HepG2 (cell line): ENCODE results near the gene PLEKHH3. TPM values are rescaled to one million over a fixed set of nuclear protein-coding genes. Genes with fewer than 3 reads are reported as not detected.

Source experiments
- ATRX ChIP-seq: sonication (generic); formaldehyde crosslinking; IDR thresholded peaks from 2 replicates; pipeline ENCODE4 v1.4.0; 2020; ENCODE audit warnings: missing genetic modification reagents, borderline replicate concordance
- FOXP1 ChIP-seq, 2 experiments: fragments of 450-650 bp in 1 of 2; IDR thresholded peaks; 2 replicates each; pipeline ENCODE4 v1.6.1; 2017 to 2018; ENCODE audit warnings: antibody characterized with exemption in 1 of 2
- KLF12 ChIP-seq: sonication (generic); formaldehyde crosslinking; IDR thresholded peaks from 2 replicates; pipeline ENCODE4 v1.4.0; 2020; ENCODE audit warnings: missing genetic modification reagents, borderline replicate concordance
- MAZ ChIP-seq, 2 experiments: sonication (generic) in 1 of 2; formaldehyde crosslinking in 1 of 2; IDR thresholded peaks; 2 replicates each; pipeline versions ENCODE4 v1.5.0 to v1.6.1; 2012 to 2020; ENCODE audit warnings: low read depth in 2 of 2, mild to moderate bottlenecking in 2 of 2, borderline replicate concordance in 1 of 2, improper control_type of control experiment in 1 of 2, low read length in 1 of 2, missing genetic modification reagents in 1 of 2, moderate library complexity in 1 of 2
- MTERF4 ChIP-seq: sonication (generic); formaldehyde crosslinking; IDR thresholded peaks from 2 replicates; pipeline ENCODE4 v1.8.0; 2023; ENCODE audit warnings: mild to moderate bottlenecking, missing genetic modification reagents
- ZNF234 ChIP-seq: sonication (generic); formaldehyde crosslinking; conservative IDR thresholded peaks from 2 replicates; pipeline ENCODE4 v1.5.1; 2020; ENCODE audit warnings: mild to moderate bottlenecking, missing genetic modification reagents
- ZNF33B ChIP-seq: sonication (generic); formaldehyde crosslinking; IDR thresholded peaks from 2 replicates; pipeline ENCODE4 v1.5.1; 2020; ENCODE audit warnings: mild to moderate bottlenecking, missing genetic modification reagents
- ZNF639 ChIP-seq: conservative IDR thresholded peaks from 2 replicates; pipeline ENCODE4 v1.6.1; 2018; ENCODE audit warnings: missing genetic modification reagents
- ZNF766 ChIP-seq: sonication (generic); formaldehyde crosslinking; IDR thresholded peaks from 2 replicates; pipeline ENCODE4 v1.5.0; 2020; ENCODE audit warnings: missing genetic modification reagents, borderline replicate concordance
- ZXDC ChIP-seq: sonication (generic); formaldehyde crosslinking; IDR thresholded peaks from 2 replicates; pipeline ENCODE4 v1.5.0; 2020; ENCODE audit warnings: mild to moderate bottlenecking, missing genetic modification reagents
- polyA plus RNA-seq, 8 experiments: library from polyadenylated mRNA; depleted of rRNA in 3 of 8; stranded (reverse) in 7 of 8; unstranded in 1 of 8; fragments of >200 nt; fragmentation: Illumina TruSeq in 4 of 8; extraction: Trizol in 4 of 8; gene quantifications; 2 replicates each; pipeline versions ENCODE4 v1.2.1 to v1.2.3, GENCODE V29; 2011 to 2016; ENCODE audit warnings: low read depth in 4 of 8, missing spikeins in 1 of 8, mixed read lengths in 1 of 8; ENCODE audit not compliant: insufficient read depth in 1 of 8
- total RNA-seq, 5 experiments: library from RNA; depleted of rRNA; stranded (reverse); fragments of >200 nt; fragmentation: Illumina TruSeq; extraction: Trizol; gene quantifications; 2 replicates each; pipeline ENCODE4 v1.2.3, GENCODE V29; 2016; ENCODE audit warnings: low read depth in 1 of 5
- TF ChIP-seq, protein P1 (sequence below): sonication (generic); formaldehyde crosslinking; IDR thresholded peaks from 2 replicates; pipeline ENCODE4 v1.9.0; 2021; ENCODE audit warnings: missing genetic modification reagents, borderline replicate concordance
- TF ChIP-seq, protein P2 (sequence below): sonication (generic); formaldehyde crosslinking; conservative IDR thresholded peaks from 2 replicates; pipeline ENCODE4 v1.4.0; 2020; ENCODE audit warnings: missing genetic modification reagents
- TF ChIP-seq, protein P3 (sequence below): sonication (generic); formaldehyde crosslinking; IDR thresholded peaks from 2 replicates; pipeline ENCODE4 v1.4.0; 2020; ENCODE audit warnings: missing genetic modification reagents
- TF ChIP-seq, protein P4 (sequence below): sonication (generic); formaldehyde crosslinking; IDR thresholded peaks from 2 replicates; pipeline ENCODE4 v1.4.0; 2020; ENCODE audit warnings: missing genetic modification reagents, low read depth, mild to moderate bottlenecking, borderline replicate concordance

Gene PLEKHH3
- total and polyA plus RNA-seq, 2 of the 13 experiments (the other 11 are each of a cell fraction or from before 2014, with no cell fraction given), result 6.0 to 19.9 TPM

GRCh38 chr17:42676424-42677011, at the start of gene PLEKHH3 (continued):
- TF ChIP-seq MAZ (IDR thresholded peaks at IDR 0.05; ENCODE audit: borderline replicate concordance, low read depth, low read length) (no peak; the same call in 1 of the 2 replicates), MAZ (CRISPR knock-in tag; IDR thresholded peaks at IDR 0.05; ENCODE audit: low read depth) (peak; percentile 36; the same call in 1 of the 2 replicates), ZNF234 (CRISPR knock-in tag) (peak; percentile 29; the same call in 1 of the 2 replicates), ZNF33B (peak; percentile 31), ZNF766 (no peak), FOXP1 (IDR thresholded peaks at IDR 0.05) (no peak), FOXP1 (CRISPR knock-in tag; IDR thresholded peaks at IDR 0.05) (no peak), MTERF4 (CRISPR knock-in tag) (no peak), ZNF639 (peak; percentile 79), ZXDC (no peak), ATRX (no peak), KLF12 (peak; percentile 83; the same call in 1 of the 2 replicates)
- TF ChIP-seq, protein P1, sequence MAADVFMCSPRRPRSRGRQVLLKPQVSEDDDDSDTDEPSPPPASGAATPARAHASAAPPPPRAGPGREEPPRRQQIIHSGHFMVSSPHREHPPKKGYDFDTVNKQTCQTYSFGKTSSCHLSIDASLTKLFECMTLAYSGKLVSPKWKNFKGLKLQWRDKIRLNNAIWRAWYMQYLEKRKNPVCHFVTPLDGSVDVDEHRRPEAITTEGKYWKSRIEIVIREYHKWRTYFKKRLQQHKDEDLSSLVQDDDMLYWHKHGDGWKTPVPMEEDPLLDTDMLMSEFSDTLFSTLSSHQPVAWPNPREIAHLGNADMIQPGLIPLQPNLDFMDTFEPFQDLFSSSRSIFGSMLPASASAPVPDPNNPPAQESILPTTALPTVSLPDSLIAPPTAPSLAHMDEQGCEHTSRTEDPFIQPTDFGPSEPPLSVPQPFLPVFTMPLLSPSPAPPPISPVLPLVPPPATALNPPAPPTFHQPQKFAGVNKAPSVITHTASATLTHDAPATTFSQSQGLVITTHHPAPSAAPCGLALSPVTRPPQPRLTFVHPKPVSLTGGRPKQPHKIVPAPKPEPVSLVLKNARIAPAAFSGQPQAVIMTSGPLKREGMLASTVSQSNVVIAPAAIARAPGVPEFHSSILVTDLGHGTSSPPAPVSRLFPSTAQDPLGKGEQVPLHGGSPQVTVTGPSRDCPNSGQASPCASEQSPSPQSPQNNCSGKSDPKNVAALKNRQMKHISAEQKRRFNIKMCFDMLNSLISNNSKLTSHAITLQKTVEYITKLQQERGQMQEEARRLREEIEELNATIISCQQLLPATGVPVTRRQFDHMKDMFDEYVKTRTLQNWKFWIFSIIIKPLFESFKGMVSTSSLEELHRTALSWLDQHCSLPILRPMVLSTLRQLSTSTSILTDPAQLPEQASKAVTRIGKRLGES (CRISPR knock-in tag), result no peak; the same call in 1 of the 2 replicates
- TF ChIP-seq, protein P2, sequence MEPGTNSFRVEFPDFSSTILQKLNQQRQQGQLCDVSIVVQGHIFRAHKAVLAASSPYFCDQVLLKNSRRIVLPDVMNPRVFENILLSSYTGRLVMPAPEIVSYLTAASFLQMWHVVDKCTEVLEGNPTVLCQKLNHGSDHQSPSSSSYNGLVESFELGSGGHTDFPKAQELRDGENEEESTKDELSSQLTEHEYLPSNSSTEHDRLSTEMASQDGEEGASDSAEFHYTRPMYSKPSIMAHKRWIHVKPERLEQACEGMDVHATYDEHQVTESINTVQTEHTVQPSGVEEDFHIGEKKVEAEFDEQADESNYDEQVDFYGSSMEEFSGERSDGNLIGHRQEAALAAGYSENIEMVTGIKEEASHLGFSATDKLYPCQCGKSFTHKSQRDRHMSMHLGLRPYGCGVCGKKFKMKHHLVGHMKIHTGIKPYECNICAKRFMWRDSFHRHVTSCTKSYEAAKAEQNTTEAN (CRISPR knock-in tag), result 0 out of 2 replicates have a peak, but pooled peaks have one; percentile 30
- TF ChIP-seq, protein P3, sequence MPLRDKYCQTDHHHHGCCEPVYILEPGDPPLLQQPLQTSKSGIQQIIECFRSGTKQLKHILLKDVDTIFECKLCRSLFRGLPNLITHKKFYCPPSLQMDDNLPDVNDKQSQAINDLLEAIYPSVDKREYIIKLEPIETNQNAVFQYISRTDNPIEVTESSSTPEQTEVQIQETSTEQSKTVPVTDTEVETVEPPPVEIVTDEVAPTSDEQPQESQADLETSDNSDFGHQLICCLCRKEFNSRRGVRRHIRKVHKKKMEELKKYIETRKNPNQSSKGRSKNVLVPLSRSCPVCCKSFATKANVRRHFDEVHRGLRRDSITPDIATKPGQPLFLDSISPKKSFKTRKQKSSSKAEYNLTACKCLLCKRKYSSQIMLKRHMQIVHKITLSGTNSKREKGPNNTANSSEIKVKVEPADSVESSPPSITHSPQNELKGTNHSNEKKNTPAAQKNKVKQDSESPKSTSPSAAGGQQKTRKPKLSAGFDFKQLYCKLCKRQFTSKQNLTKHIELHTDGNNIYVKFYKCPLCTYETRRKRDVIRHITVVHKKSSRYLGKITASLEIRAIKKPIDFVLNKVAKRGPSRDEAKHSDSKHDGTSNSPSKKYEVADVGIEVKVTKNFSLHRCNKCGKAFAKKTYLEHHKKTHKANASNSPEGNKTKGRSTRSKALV (CRISPR knock-in tag), result peak; percentile 21; the same call in 1 of the 2 replicates
- TF ChIP-seq, protein P4, sequence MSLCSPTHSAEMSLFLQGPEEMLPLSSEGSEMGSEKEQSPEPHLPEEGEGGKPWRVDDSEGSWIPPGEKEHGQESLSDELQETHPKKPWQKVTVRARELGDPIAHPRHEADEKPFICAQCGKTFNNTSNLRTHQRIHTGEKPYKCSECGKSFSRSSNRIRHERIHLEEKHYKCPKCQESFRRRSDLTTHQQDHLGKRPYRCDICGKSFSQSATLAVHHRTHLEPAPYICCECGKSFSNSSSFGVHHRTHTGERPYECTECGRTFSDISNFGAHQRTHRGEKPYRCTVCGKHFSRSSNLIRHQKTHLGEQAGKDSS (CRISPR knock-in tag), result no peak; the same call in 1 of the 2 replicates
